C1 segment of cervical spinal cord (tissue), 14 donors: ENCODE results near the gene SH3RF3.

ENCODE experiments used
- DNase-seq, 14 donors: peaks; one replicate each; lab custom pipeline; 2025; lab: John Stamatoyannopoulos, UW

The SH3RF3 gene

GRCh38 chr2:109180786-109181185 lies 51.8 kb downstream of the SH3RF3 start:
- DNase-seq = no peak

GRCh38 chr2:109182426-109182825 lies 53.4 kb downstream of the SH3RF3 start:
- no peak for DNase-seq

GRCh38 chr2:109183871-109184270 lies 54.9 kb downstream of the SH3RF3 start:
- DNase-seq = no peak

- DNase-seq = no peak
These were observed 55.4 kb downstream of the SH3RF3 start for GRCh38 chr2:109184368-109184767.

GRCh38 chr2:109185338-109185737 lies 56.3 kb downstream of the SH3RF3 start:
- DNase-seq = no peak

GRCh38 chr2:109185821-109186570 lies 57.0 kb downstream of the SH3RF3 start:
- peak in 1 of 14 donors; percentile 20 for DNase-seq

GRCh38 chr2:109186656-109187250 lies 57.7 kb downstream of the SH3RF3 start:
- DNase-seq = no peak

- no peak for DNase-seq
These were observed 58.9 kb downstream of the SH3RF3 start for GRCh38 chr2:109187711-109188495.

- DNase-seq = no peak
These were observed 59.5 kb downstream of the SH3RF3 start for GRCh38 chr2:109188496-109188890.

- no peak for DNase-seq
These were observed 59.9 kb downstream of the SH3RF3 start for GRCh38 chr2:109188898-109189297.

- no peak for DNase-seq
These were observed 60.7 kb downstream of the SH3RF3 start for GRCh38 chr2:109189751-109190150.

GRCh38 chr2:109193807-109194619 lies 65.0 kb downstream of the SH3RF3 start:
- no peak for DNase-seq

- no peak for DNase-seq
These were observed 65.6 kb downstream of the SH3RF3 start for GRCh38 chr2:109194620-109194937.

GRCh38 chr2:109195193-109196045 lies 66.4 kb downstream of the SH3RF3 start:
- peak in 1 of 14 donors; percentile 52 for DNase-seq

- DNase-seq = peak in 1 of 14 donors; percentile 8
These were observed 67.3 kb downstream of the SH3RF3 start for GRCh38 chr2:109196081-109196875.

GRCh38 chr2:109197491-109198418 lies 68.8 kb downstream of the SH3RF3 start:
- DNase-seq = no peak

GRCh38 chr2:109199790-109200189 lies 70.8 kb downstream of the SH3RF3 start:
- no peak for DNase-seq

GRCh38 chr2:109200616-109201464 lies 71.8 kb downstream of the SH3RF3 start:
- DNase-seq = no peak
